Forelimb muscle (tissue), 1 donor: ENCODE measurements around the gene C5orf34. TPM values are rescaled to one million over a fixed set of nuclear protein-coding genes. Genes with fewer than 3 reads are reported as not detected.

ENCODE experiments used
- polyA plus RNA-seq: library from polyadenylated mRNA; unstranded; fragments of 120-200 nt; gene quantifications from one replicate; pipeline ENCODE4 v1.2.1, GENCODE V29; 2013; ENCODE audit not compliant: insufficient read length

The C5orf34 gene
- polyA plus RNA-seq, 1 donor = 2.9 TPM

Other genes starting within 250 kb of the C5orf34 start
- gene HMGCS1, start 201.7 kb downstream of the C5orf34 start, polyA plus RNA-seq = 41.8 TPM
- gene CCL28, start 102.8 kb downstream of the C5orf34 start, polyA plus RNA-seq = 0.14 TPM
- 8.9 TPM for gene TMEM267, start 31.3 kb downstream of the C5orf34 start, polyA plus RNA-seq
- 88.3 TPM for gene PAIP1, start 41.9 kb upstream of the C5orf34 start, polyA plus RNA-seq
- gene NNT, start 88.0 kb upstream of the C5orf34 start, polyA plus RNA-seq = 93.3 TPM